NAMALWA (cell line): ENCODE data around the gene TBC1D21.

Experiments used
- DNase-seq: peaks from one replicate; pipeline ENCODE4 v3.0.0-alpha.2; 2015; ENCODE audit warnings: low spot score

The TBC1D21 gene, protein sequence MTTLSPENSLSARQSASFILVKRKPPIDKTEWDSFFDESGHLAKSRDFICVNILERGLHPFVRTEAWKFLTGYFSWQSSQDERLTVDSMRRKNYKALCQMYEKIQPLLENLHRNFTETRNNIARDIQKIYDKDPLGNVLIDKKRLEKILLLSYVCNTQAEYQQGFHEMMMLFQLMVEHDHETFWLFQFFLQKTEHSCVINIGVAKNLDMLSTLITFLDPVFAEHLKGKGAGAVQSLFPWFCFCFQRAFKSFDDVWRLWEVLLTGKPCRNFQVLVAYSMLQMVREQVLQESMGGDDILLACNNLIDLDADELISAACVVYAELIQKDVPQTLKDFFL

DNA sequence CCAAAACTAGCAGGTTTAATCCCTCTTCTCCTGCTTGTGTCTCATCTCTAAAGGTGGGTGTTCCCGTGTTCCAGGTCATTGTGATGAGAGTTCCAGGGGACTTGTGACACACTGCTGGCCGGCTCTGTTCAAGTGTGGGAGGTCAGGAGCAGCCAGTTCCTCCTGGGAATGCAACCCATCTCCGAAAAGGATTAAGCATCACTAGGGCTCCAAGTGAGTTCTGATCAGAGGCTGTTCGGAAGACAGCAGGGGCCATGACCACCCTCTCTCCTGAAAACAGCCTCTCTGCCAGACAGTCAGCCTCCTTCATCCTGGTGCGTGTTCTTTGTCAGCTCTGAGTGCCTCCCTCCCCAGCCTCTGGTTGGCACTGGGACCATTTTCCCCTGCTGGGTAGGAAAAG, at the start of gene TBC1D21:
Gene TBC1D21, plus strand, starts transcription at position 109 of the 400 bp plus-strand sequence. Its CDS starts 146 bp downstream, at position 255.
- no peak for DNase-seq

- peak; percentile 5 for DNase-seq
Observed at GRCh38 chr15:73826711-73827251, 46.6 kb upstream of the TBC1D21 start.

- no peak for DNase-seq
Observed at GRCh38 chr15:73829523-73829922, 43.8 kb upstream of the TBC1D21 start.

GRCh38 chr15:73832657-73833056, 40.7 kb upstream of the TBC1D21 start:
- no peak for DNase-seq

GRCh38 chr15:73836845-73837244, 36.5 kb upstream of the TBC1D21 start:
- no peak for DNase-seq

GRCh38 chr15:73838831-73839426, 34.4 kb upstream of the TBC1D21 start:
- DNase-seq: no peak

DNA sequence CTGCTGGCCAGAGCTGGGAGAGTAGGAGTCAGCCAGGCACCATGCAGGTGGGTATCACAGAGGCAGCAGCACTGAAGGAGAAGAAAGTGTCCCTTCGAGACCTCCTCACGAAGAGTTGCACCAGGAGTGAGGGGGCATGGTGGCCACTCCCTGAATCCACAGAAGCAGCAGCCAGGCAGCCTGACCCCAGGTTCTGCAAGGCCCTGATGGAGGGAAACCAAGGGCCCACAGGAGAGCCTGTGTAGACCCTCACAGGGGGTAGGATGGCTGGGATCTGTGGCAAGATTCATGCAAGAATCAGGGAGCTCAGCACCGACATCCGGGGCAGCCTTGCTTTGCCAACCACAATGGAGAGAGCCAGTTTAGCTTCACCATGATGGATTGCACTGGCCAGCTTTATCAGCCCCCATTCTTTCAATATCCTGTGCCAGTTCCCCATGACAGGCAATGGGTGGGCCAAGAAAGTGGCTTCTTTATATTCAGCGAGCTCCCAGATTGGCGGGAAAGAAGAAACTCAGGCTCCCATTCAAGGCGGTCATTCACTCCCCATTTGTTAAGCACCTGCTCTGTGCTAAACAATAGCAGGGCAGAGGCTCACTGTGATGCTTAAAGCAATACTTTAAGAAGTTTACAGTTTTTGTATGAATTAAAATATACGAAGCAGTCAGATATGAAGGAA, 33.5 kb upstream of the TBC1D21 start:
- DNase-seq: no peak

DNA sequence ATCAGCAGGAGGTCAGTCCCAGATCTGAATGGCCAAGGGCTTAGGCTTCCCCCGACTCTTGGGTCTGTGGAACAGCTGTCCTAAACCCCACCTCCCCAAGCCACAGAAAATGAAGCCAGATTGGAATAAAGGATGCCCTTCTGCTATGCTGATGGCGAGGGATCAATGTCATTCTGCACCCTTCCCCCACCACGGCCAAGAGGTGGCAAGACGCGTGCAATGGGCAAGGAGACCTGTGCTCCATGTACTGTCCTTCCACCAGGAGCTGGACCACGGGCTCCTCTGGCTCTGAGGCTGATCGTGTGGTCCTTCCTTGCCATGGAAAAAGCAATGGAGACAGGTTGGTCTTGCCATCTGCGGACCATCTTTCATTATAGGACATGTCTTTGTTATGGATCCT, 32.6 kb upstream of the TBC1D21 start:
- DNase-seq: no peak

DNA sequence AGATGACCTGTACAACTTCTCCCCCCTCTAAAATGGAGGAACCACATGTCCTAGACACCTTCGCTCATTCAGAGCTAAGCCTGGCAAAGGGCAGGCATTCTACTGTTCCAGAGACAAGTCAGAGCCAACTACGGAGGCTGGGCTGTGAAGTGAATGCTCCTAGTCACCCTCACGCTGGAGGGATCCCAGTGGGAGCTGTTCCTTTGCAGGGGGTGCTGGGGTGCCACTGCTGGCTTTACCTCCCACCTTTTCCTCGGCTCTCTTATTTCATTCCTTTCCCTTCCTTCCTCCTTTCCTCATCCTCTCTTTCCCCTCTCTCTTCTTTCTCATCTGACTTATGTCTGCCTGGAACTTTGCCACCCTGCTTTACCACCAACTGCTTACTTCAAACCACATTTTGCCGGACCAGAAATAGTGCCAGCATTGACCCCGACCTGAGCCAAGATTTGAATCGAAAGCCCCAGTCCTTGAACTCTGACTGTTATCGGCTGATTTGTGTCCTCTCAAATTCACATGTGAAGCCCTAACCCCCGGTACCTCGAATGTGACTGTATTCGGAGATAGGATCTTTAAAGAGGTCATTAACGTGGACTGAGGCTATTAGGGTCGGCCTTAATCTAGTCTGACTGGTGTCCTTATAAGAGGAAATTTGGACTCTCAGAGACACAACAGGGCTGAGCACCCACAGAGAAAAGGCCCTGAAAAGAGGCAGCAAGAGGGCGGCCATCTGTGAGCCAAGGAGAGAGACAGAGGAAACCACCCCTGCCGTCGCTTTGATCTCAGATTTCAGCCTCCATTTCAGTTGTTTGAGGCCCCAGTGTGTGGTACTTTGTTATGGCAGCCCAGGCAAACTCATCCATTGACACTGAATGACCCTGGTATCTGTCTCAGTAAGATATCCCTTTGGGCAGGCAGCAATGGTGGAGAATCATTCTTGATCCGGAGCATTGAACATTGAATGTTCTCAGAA, 31.3 kb upstream of the TBC1D21 start:
- DNase-seq: no peak

DNA sequence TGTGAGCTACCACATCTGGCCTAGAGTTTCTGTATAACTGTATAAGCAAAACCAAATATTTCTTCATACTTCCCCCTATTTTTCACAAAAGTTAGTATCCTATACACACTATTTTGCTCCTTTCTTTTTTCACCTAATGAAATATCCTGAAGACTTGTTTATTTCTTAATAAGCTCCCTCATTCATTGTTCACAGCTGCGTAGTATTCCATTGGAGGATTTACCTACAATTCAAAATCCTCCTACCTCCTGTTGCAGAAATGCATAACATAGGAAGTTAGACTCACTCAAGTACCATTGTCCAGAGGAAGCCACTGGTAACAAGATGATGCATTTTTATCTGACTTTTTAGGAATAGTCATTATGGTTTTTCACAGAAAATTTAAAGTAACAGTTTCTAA, 29.6 kb upstream of the TBC1D21 start:
- no peak for DNase-seq

DNA sequence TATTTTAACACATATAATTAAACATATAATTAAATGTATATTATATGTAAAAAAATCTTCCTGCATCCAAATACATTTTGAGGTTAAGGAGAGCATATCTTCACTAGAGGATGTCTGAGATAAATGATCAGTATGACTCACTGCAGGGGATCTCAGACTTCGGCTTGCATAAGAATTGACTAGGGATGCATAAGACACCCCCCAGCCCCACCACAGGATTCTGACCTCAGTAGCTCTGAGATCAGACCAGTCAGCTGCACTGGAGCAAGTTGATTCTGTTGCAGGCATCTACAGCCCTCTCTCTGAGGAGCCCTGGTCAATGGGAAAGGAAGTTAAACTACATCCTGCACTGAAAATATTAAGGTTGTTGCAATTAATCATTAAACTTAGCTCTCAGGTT, 29.0 kb upstream of the TBC1D21 start:
- DNase-seq: no peak

DNA sequence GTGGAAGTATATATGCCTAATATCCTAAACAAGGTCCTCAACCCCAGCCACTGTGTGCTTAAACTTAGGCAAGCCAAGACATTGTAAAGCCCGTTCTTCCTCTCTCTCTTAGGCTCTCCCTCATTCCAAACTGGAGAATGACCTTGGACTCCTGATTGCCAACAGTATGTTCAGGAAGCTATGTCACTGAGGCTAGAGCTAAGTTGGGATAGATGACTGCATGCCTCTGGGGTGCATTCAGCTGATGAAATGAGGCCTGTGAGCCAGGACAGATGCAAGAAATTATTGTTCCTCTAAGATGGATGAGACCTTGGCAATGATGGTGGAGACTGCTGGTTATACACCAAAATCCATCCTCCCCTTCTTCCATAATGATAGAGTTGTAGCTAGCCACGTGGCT, 27.9 kb upstream of the TBC1D21 start:
- no peak for DNase-seq

DNA sequence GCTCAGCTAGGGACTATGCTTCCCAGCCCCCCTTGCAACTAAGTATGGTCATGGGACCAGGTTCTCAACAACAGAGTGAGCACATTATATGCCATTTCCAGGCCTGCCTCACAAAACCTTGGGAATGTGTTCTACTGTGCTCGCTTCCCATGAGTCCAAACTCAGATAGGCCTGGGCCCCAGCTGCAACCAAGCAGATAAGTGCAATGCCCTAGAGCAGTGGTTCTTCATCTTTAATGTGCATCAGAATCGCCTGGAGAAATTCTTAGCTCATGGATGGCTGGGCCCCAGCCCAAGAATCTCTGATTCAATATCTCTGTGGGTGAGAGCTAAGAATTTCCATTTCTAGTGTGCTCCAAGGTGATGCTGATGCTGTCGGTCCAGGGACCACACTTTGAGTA, 27.5 kb upstream of the TBC1D21 start:
- DNase-seq: no peak

GRCh38 chr15:73849641-73850040, 23.7 kb upstream of the TBC1D21 start:
- DNase-seq: no peak

GRCh38 chr15:73850228-73850627, 23.1 kb upstream of the TBC1D21 start:
- no peak for DNase-seq

DNA sequence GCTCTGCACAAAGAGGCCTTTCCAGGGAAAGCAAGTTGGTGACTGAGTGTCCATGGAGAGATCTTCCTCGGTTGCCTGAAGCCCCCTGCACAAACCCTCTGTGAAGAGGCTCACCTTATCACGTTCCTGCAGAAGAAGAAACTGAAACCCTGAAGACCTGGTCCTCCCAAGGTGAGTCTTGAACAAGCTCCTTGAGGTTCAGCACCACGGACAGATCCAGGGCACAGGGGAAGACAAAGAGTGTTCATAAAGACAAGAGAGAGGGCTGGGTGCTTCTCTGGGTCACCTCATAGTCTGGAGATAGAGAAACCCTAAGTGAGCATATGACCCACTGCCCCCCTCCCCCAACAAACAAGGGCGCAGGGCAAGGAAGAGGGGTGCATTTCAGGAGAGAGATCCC, 21.7 kb upstream of the TBC1D21 start:
- peak; percentile 67 for DNase-seq

DNA sequence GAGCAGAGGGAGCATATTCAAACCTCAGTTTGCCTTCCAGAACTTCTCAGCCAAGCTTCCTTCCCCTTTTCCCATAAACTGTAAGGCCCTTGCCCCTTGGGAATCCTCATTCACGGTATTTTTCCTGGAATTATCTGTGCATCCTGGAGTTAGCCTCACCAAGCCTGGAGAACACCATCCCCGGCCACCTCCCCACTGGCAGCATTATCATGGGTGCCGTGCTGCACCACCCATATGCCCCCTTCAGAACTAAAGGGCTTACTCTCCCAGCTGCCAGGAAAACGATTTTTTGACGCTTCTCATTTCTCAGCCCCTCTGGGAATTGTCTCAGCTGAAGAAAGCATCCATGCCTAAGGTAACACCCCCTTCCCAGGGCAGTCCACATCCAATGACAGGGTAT, 20.9 kb upstream of the TBC1D21 start:
- no peak for DNase-seq

DNA sequence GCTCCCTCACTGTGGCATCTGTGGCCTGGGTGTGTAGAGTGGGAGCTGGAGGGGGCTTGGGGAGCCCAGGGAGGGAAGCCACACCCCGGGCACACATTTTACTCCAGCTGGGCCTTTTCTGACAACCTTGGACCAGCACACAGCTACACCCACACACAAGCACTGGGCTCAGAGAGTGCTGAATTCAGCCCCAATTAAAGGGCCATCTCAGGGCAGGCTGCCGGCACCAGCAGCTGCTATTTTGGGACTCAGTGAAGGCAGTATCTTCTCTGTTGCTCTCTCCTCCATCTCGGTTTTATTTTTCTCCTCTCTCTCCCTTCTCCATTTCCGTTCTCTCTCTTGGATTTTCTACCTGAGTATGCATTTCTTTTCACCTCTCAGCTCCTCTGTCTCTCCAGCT, 19.1 kb upstream of the TBC1D21 start:
- no peak for DNase-seq

GRCh38 chr15:73856458-73857192, 16.7 kb upstream of the TBC1D21 start:
- DNase-seq: no peak

GRCh38 chr15:73857193-73857920, 16.0 kb upstream of the TBC1D21 start:
- no peak for DNase-seq
